GM18858 (cell line): ENCODE data around the gene KRT71.
"Not testable (repeated sequence)": the region's sequence is repeated elsewhere in the genome, so short reads cannot be mapped to it uniquely, and the experiment has no call there.

Source experiments
- ATAC-seq: cut with Tn5 transposase; IDR thresholded peaks from one replicate; pipeline ENCODE4 v1.9.1; 2021; ENCODE audit not compliant: unreplicated experiment

The KRT71 gene

DNA sequence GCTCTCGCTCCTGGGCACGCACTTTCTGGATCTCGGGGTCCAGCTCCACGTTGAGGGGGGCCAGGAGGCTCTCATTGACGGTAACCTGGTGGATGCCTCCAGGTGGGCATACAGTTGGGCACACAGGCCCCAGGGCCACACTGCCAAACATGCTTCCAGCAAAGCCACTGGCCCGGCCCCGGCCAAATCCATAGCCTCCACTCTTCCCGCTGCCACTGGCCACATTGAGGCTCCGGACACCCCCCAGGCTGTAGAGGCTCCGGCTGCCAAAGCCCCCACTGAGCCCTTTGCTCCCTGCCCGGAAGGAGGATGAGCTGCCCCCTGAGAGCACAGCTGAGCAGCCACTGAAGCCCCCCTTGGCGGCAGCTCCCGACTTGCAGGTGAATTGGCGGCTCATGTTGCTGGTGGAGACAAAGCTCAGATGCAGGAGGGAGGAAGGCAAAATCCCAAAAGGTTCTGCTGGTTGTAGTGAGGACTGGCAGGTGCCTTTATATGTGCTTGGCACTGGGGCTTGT, at the start of gene KRT71:
TSS of gene KRT71 (minus strand) at position 465 of the 515 bp plus-strand sequence. CDS start at position 397, 68 bp downstream.
- ATAC-seq: no peak

- no peak for ATAC-seq
Observed at GRCh38 chr12:52602552-52602951, 49.6 kb upstream of the KRT71 start.

- no peak for ATAC-seq
Observed at GRCh38 chr12:52601671-52602070, 48.7 kb upstream of the KRT71 start.

GRCh38 chr12:52600941-52601481, 48.1 kb upstream of the KRT71 start, which contains the start of gene KRT72:
TSS of gene KRT72 (minus strand) at chr12:52601463. CDS start at chr12:52601452, 11 bp downstream.
- no peak for ATAC-seq

- no peak for ATAC-seq
Observed at GRCh38 chr12:52600475-52600874, 47.5 kb upstream of the KRT71 start.

GRCh38 chr12:52600071-52600470, 47.1 kb upstream of the KRT71 start:
- ATAC-seq: no peak

DNA sequence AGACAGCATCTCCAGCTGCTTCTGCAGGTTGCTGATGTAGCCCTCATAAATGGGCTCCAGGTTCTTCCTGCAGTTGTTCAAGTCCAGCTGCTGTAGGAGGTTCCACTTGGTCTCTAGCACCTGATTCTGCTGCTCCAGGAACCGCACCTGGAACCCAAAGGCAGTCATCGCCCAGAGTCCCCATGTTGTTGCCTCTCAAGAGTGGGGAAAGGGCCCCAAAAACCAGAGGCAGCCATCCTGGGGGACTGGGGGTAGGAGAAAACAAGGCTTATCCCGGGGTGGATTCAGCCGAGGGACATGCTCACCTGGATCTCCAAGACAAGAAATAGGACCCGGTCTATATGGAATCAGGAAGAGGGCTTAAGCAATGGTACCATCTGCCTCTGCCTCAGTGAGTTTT, 46.0 kb upstream of the KRT71 start:
- no peak for ATAC-seq

DNA sequence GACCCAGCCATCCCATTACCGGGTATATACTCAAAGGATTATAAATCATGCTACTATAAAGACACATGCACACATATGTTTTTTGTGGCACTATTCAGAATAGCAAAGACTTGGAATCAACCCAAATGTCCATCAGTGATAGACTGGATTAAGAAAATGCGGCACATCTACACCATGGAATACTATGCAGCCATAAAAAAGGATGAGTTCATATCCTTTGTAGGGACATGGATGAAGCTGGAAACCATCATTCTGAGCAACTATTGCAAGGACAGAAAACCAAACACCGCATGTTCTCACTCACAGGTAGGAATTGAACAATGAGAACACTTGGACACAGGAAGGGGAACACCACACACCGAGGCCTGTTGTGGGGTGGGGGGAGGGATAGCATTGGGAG, 41.3 kb upstream of the KRT71 start:
- ATAC-seq: not testable (repeated sequence)

DNA sequence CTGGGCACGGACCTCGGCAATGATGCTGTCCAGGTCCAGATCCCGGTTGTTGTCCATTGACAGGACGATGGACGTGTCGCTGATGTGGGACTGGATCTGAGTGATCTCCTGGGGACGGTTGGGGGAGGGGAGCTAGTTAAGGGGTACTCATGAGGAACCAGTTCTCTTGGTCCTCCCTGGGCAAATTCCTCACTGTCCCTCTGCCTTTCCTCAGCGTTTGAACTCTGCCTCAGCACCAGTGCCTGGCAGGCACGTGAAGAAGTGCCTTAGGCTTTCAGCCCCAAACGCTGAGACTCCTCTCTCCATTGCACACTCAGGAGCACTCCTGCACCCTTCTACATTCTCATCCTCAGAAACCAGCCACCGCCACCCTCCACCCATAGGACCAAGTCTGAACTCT, 38.6 kb upstream of the KRT71 start:
- ATAC-seq: no peak

DNA sequence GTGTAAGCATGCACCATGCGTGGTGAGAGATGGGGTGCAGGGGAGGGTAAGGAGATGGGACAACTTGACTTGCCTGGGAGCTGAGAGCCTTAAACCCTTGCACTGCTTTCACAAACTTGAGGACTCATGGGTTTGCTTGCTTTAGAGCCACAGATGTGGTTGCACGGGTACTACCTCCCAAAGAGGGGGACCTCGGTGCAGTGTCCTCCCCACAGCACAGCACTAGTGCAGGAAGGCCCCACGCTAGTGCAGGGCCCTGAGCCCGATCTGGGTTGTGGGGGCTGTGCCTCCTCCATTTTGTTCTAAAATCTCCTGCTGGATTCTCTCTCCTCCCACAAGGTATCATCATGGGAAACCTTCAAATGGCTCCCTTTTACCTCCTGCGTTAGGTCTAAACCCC, 37.1 kb upstream of the KRT71 start:
- no peak for ATAC-seq

DNA sequence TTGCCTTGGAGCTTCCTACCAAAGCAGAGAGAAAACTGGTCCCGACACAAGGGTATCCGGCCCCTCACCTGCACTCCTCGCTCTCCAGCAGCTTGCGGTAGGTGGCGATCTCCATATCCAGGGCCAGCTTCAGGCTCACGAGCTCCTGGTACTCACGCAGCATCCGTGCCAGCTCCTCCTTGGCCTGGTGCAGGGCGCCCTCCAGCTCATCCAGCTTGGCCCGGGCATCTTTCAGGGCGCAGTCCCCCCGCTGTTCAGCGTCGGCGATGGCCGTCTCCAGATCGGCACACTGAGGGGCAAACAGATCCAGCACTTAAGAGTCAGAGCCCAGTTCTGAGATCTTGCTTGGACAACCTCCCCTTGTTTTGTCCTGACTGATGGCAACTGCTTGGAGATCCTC, 34.6 kb upstream of the KRT71 start:
- no peak for ATAC-seq

GRCh38 chr12:52585946-52586345, 33.0 kb upstream of the KRT71 start:
- ATAC-seq: no peak

GRCh38 chr12:52585066-52585465, 32.1 kb upstream of the KRT71 start:
- no peak for ATAC-seq

DNA sequence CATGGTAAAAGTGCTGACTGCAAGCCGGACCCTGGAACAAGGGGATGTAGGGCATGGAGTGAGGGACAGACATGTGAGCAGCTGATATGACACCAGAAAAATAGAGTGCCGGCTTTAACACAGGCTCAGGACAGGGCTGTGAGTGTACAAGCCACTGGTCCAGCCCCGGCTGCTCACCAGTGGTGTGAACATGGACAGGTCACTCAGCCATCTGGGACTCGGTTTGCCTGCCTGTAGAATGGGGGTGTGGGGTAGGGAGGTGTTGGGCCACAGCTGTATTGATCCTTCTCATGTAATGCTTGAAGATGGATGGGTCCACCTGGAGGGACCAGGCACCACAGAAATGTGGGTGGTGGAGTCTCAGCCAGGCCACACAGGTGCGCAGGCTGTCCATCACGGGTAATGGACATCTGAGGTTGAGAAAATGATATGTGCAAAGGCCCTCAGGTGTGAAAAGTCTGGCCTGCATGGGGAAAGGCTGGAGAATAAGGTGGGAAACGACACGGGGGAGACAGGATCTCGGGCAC, 31.3 kb upstream of the KRT71 start:
- no peak for ATAC-seq

DNA sequence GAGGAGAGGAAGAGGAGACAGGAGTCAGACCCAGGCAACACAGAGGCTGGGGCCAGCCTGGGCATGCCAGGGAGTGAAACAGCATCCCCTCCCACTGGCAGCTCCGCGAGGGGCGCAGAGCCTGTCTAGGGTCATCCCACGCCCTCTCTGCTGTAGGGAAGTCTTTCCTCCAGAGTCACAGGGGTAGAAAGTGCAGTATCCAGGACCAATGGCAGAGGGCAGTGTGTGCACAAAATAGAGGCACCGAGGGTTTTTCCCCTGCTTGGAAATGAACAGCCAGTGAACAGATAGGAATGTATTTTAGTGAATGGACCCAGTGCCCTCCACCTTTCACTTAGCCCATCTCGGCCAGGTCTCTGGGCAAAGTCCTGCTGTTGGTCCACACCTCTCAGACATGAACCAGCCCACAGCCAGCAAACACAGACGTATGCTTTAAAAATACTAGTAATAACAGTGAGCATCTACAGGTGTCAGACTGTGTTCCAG, 30.1 kb upstream of the KRT71 start:
- ATAC-seq: no peak

GRCh38 chr12:52582486-52582885, 29.5 kb upstream of the KRT71 start:
- no peak for ATAC-seq

DNA sequence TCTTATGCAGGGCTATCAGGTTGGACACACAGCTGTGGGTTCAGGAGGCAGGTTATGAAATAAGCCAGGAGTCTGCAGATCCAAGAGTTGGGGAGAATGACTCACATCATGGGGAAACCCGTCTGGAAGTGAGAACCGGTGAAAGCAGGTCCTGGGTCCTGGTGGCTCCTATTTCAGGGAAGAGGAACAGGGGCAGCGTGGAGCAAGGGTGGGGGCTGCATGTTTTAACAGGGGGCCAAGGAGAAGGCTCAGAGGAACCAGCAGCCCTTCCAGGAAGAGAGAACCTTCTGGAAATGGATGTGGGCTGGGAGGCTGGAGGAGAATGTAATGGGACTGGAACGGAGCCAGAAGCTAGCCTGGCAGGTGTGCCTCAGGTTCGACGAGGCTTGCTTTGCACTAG, 28.5 kb upstream of the KRT71 start:
- ATAC-seq: no peak

DNA sequence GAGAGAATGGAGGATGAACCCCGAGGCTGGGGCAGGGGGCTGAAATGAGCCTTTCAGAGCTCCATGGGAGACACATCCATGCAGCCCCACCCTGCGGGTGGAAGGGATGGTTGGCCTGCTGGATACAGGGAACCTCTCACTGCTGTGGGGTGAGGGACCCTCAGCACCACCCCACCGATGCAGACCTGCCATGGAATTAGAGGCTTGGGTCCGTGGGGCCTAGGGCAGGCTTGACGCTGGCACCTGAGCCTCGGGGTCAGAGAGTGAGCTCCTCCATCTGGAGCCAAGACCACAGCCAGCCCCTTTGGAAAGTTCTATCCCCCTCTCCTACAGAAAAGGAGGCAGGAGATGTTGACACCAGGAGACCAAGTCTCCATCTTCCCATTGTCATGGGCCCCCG, 28.1 kb upstream of the KRT71 start:
- ATAC-seq: no peak

DNA sequence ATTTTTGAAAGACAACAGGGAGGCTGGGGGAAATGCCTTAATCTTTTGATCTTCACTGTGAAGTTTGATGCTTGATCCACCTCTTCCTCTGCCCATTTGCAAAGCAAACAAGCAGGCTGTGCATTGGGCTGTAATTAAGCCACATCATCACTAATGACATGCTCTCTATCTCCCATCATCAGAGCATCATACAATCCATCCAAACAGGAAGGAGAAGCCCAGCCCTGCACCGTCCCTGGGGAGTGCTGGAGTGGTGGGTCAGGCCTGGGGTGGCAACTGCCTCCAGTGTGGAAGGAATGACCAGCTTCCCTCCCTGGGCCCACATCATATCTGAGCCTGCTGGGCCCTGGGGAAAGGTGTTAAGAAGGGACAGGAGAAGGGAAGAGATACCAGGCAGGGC, 27.6 kb upstream of the KRT71 start:
- no peak for ATAC-seq

- no peak for ATAC-seq
Observed at GRCh38 chr12:52579468-52580465, 26.8 kb upstream of the KRT71 start.

DNA sequence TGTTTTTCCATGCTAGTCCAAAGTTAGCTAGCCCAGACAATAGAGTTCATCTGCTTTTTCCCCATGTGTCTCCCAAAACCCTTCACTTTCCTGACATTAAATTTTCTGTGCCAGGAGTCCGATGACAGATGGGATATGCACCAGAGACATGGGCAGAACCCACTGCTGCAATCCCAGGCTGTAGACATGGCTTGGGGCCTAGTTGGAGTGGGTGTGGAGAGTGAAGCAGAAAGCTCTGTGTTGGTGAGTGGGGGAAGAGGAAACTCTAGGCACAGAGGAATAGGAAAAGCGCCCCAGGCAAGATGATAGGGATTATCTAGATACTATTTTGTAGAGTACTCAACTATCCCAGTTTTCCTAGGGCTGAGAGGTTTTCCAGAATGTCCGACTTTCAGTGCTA, 25.5 kb upstream of the KRT71 start:
- no peak for ATAC-seq

DNA sequence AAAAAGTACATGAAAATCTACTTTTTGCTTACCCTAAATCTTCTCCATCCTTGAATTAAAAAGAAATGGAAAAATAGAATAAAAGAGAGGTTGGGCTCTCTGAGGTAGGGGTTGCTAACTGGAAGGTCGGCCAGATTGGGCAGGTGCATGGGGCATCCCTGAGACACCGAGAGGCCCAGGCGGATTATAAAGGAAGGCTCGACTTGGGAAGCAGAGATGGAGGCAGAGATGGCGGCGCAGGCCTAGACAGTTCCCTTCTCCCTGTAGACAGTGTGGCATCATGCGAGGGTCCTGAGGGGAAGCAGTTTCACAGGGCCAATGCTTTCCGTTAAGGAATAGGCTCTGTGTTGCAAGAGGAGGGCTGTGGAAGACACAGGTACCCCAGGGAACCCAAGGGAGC, 24.4 kb upstream of the KRT71 start:
- no peak for ATAC-seq
